Gastrocnemius medialis (tissue), 4 donors: ENCODE data around the gene C2orf76. TPM values are rescaled to one million over a fixed set of nuclear protein-coding genes. Genes with fewer than 3 reads are reported as not detected.

Source experiments
- ATAC-seq, 2 donors: fragments of 150-250 bp; one replicate each; pipeline ENCODE4 v1.9.1; 2016
- DNase-seq, 2 donors: peaks; one replicate each; pipeline ENCODE4 v3.0.0-alpha.2; 2019
- H3K27ac ChIP-seq, 4 donors: fragments of 200-600 bp; sonication (generic); 1 replicate in 1 of 4; 2 replicates in 3 of 4; pipeline ENCODE4 v1.5.1; 2016 to 2018; ENCODE audit warnings: mild to moderate bottlenecking in 2 of 4, moderate library complexity in 1 of 4
- H3K27me3 ChIP-seq, 3 donors: fragments of 200-600 bp; sonication (generic) in 2 of 3; 1 replicate in 1 of 3; 2 replicates in 2 of 3; pipeline versions ENCODE4 v1.5.1 to v1.6.0; 2016 to 2019; ENCODE audit warnings: mild to moderate bottlenecking in 1 of 3, moderate library complexity in 1 of 3
- H3K36me3 ChIP-seq, 2 donors: fragments of 200-600 bp; sonication (generic) in 1 of 2; one replicate each; pipeline ENCODE4 v1.5.1; 2017 to 2018
- H3K4me1 ChIP-seq, 2 donors: fragments of 200-600 bp; sonication (generic) in 1 of 2; one replicate each; pipeline ENCODE4 v1.5.1; 2016 to 2017; ENCODE audit warnings: mild to moderate bottlenecking in 2 of 2
- H3K4me3 ChIP-seq, 4 donors: fragments of 200-600 bp; sonication (generic) in 3 of 4; 1 replicate in 1 of 4; 2 replicates in 3 of 4; pipeline ENCODE4 v1.5.1; 2016 to 2019; ENCODE audit warnings: mild to moderate bottlenecking in 2 of 4
- H3K9me3 ChIP-seq, 3 donors: fragments of 200-600 bp; sonication (generic) in 2 of 3; 1 replicate in 1 of 3; 2 replicates in 2 of 3; pipeline ENCODE4 v1.5.1; 2016 to 2019
- CTCF ChIP-seq, 5 experiments: fragments of 450-650 bp in 3 of 5; fragments of 200-600 bp in 2 of 5; sonication (generic) in 2 of 5; IDR thresholded peaks in 4 of 5; conservative IDR thresholded peaks in 1 of 5; 1 replicate in 4 of 5; 2 replicates in 1 of 5; pipeline ENCODE4 v1.5.1; 2016 to 2019; ENCODE audit warnings: antibody characterized with exemption in 5 of 5, mild to moderate bottlenecking in 3 of 5, moderate library complexity in 3 of 5
- POLR2A ChIP-seq, 2 donors: fragments of 450-650 bp; IDR thresholded peaks; one replicate each; pipeline ENCODE4 v1.6.1; 2017; ENCODE audit warnings: antibody characterized with exemption in 2 of 2, mild to moderate bottlenecking in 2 of 2, moderate library complexity in 2 of 2
- in situ Hi-C, 4 donors: fragments of 200-750 bp; cut with MboI; loops; one replicate each; pipeline versions ENCODE4 v1.15.0 to v1.8.0; 2017; ENCODE audit warnings: low sequenced_read_pairs in 4 of 4
- intact Hi-C: fragments of 100-400 bp; cut with DNase I; formaldehyde crosslinking; loops from one replicate; pipeline ENCODE4 v1.15.1; 2023; ENCODE audit warnings: low total_unique reads
- total RNA-seq, 4 donors: library from RNA; depleted of rRNA; stranded (reverse); fragments of >200 nt; gene quantifications; one replicate each; pipeline versions ENCODE4 v1.1.0 to v1.2.3, GENCODE V29; 2016

C2orf76 gene
- total RNA-seq, 4 donors from 2014 or later = 0.61 to 5.9 (median 2.6) TPM; not detected in 1

GRCh38 chr2:119307419-119308140 is 59.1 kb downstream of the C2orf76 start:
- Histone ChIP-seq H3K27ac (peak overlapping the region; percentile 82 to 90 (median 85)), H3K9me3 (no peaks in the 10 kb centered on the region), H3K4me3 (no peak overlapping the region), H3K36me3 (no peaks in the 10 kb centered on the region), H3K4me1 (peaks cover 8 to 19% of the 10 kb centered on the region in 2 donors), H3K27me3 (no peaks in the 10 kb centered on the region)
- TF ChIP-seq CTCF (IDR thresholded peaks at IDR 0.05 in 4 of 5, conservative IDR thresholded peaks at IDR 0.05 in 1 of 5) (no peak), POLR2A (IDR thresholded peaks at IDR 0.05) (no peak)
- in situ Hi-C loops (loop anchor here in 3 of 4 donors (25.0 kb wide), 2 partner anchors 295 to 420 kb away; no protein-coding TSS in a partner anchor), intact Hi-C loops (loop anchor here (5.0 kb wide), 3 partner anchors 60 to 995 kb away; partner anchors contain the start of genes C2orf76 and DBI)
- DNase-seq (no peak), ATAC-seq (no peak)

GRCh38 chr2:119306196-119306590 is 60.4 kb downstream of the C2orf76 start:
- ATAC-seq (peak; percentile 72 to 82), DNase-seq (peak in 1 of 2 donors; percentile 39)
- peak overlapping the region; percentile 24 to 49 (median 42) for H3K4me3 ChIP-seq
- H3K36me3 ChIP-seq = no peaks in the 10 kb centered on the region
- H3K9me3 ChIP-seq = no peaks in the 10 kb centered on the region
- intact Hi-C loops (loop anchor here (5.0 kb wide), 3 partner anchors 61 to 994 kb away; partner anchors contain the start of genes C2orf76 and DBI), in situ Hi-C loops (loop anchor here in 3 of 4 donors (25.0 kb wide), 2 partner anchors 294 to 419 kb away; no protein-coding TSS in a partner anchor)
- peak overlapping the region; percentile 82 to 90 (median 85) for H3K27ac ChIP-seq
- H3K4me1 ChIP-seq = peaks cover 8 to 19% of the 10 kb centered on the region in 2 donors
- H3K27me3 ChIP-seq = no peaks in the 10 kb centered on the region
- TF ChIP-seq CTCF (IDR thresholded peaks at IDR 0.05 in 4 of 5, conservative IDR thresholded peaks at IDR 0.05 in 1 of 5) (no peak), POLR2A (IDR thresholded peaks at IDR 0.05) (no peak)

DNA sequence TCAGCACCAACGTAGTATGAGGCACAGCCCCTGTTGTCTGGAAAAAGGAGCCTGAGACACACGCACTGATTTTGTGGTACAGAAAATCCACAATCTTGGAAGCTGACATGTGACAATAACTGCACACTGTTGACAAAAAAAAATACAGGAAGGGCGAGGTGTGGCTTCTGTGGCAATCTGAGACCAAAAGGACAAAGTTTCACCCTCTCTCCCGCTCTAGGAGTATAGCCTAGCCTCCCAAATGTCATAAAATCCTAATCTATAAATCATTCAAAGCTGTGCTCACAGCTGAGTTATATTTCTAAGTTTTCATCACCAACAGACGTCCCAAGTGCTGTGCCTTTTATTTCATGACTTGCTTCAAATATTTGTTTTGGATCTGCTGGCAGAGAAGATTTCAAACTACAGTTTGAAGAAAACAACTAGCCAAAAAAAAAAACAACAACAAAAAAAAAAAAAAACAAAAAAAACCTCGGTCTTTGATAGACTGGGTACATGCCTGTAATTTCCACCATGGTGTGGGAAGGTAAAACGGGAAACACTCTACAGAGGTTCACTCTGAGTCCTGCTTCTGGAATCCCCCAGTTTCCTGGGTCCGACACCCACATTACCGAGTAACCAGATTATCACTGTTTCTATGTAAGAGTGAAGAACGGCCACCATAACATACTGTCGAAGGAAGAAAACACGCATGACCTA is 61.0 kb downstream of the C2orf76 start:
- peaks cover 8 to 19% of the 10 kb centered on the region in 2 donors for H3K4me1 ChIP-seq
- H3K36me3 ChIP-seq = no peaks in the 10 kb centered on the region
- peak overlapping the region; percentile 24 to 49 (median 42) for H3K4me3 ChIP-seq
- H3K27me3 ChIP-seq = no peaks in the 10 kb centered on the region
- DNase-seq (no peak), ATAC-seq (peak; percentile 60 to 77)
- H3K9me3 ChIP-seq = no peaks in the 10 kb centered on the region
- TF ChIP-seq CTCF (IDR thresholded peaks at IDR 0.05 in 4 of 5, conservative IDR thresholded peaks at IDR 0.05 in 1 of 5) (no peak), POLR2A (IDR thresholded peaks at IDR 0.05) (no peak)
- intact Hi-C loops (loop anchor here (5.0 kb wide), 3 partner anchors 62 to 993 kb away; partner anchors contain the start of genes C2orf76 and DBI), in situ Hi-C loops (loop anchor here in 3 of 4 donors (25.0 kb wide), 2 partner anchors 293 to 418 kb away; no protein-coding TSS in a partner anchor)
- peak overlapping the region; percentile 82 to 90 (median 85) for H3K27ac ChIP-seq

- in situ Hi-C loops (loop anchor here in 3 of 4 donors (25.0 kb wide), 2 partner anchors 293 to 418 kb away; no protein-coding TSS in a partner anchor), intact Hi-C loops (loop anchor here (5.0 kb wide), 3 partner anchors 62 to 993 kb away; partner anchors contain the start of genes C2orf76 and DBI)
- Histone ChIP-seq H3K27me3 (no peaks in the 10 kb centered on the region), H3K4me1 (peaks cover 8 to 19% of the 10 kb centered on the region in 2 donors), H3K36me3 (no peaks in the 10 kb centered on the region), H3K4me3 (no peak overlapping the region), H3K27ac (peak overlapping the region; percentile 82 to 90 (median 85)), H3K9me3 (no peaks in the 10 kb centered on the region)
- ATAC-seq (peak in 1 of 2 donors; percentile 19), DNase-seq (no peak)
- TF ChIP-seq POLR2A (IDR thresholded peaks at IDR 0.05) (no peak), CTCF (IDR thresholded peaks at IDR 0.05 in 4 of 5, conservative IDR thresholded peaks at IDR 0.05 in 1 of 5) (no peak)
Observed at GRCh38 chr2:119304847-119305246, 61.8 kb downstream of the C2orf76 start.
